Measurements from ENCODE around the gene SULT1A1.

DNA sequence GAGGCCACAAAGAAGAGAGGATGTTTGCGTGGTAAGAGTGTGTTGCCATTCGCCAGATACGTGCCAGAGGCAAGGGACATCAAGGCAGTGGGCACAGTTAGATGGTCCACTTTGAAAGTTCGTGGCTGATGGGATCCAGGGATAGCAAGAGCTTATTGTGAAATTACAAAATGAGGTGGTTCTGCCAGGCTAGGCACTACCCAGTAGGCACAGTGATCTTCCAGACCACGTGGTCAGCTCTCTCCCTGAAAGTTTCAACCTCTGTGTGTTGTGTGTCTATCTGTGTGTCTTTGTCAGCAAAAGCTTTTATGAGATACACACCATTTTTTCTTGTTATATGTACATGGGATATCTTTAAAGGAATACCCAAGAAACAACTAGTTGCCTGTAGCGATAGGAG, 46.6 kb downstream of the SULT1A1 start:
- no peak for TF ChIP-seq CTCF (IDR thresholded peaks at IDR 0.05)
- TF ChIP-seq POLR2A (IDR thresholded peaks at IDR 0.05), result no peak
